Heart left ventricle (tissue), 16 donors: ENCODE data around the gene PTPRM. TPM values are rescaled to one million over a fixed set of nuclear protein-coding genes. Genes with fewer than 3 reads are reported as not detected.

ENCODE experiments used
- ATAC-seq, 4 donors: fragments of 200-7000 bp; cut with Tn5 transposase; one replicate each; pipeline ENCODE4 v1.9.1; 2020 to 2022; ENCODE audit warnings: moderate library complexity in 4 of 4, mild to moderate bottlenecking in 3 of 4, moderate number of reproducible peaks in 1 of 4
- DNase-seq, 5 donors: peaks; one replicate each; pipeline ENCODE4 v3.0.0-alpha.2; 2020
- H3K27ac ChIP-seq, 12 donors: fragments of 200-600 bp; sonication (generic) in 4 of 12; one replicate each; pipeline versions ENCODE4 v1.5.0 to v1.8.0; 2016 to 2022; ENCODE audit warnings: mild to moderate bottlenecking in 2 of 12
- H3K27me3 ChIP-seq, 9 donors: fragments of 200-600 bp; sonication (generic) in 2 of 9; one replicate each; pipeline versions ENCODE4 v1.5.1 to v1.8.0; 2016 to 2022; ENCODE audit warnings: mild to moderate bottlenecking in 3 of 9
- H3K36me3 ChIP-seq, 9 donors: fragments of 200-600 bp; sonication (generic) in 2 of 9; one replicate each; pipeline versions ENCODE4 v1.5.0 to v1.8.0; 2018 to 2022; ENCODE audit warnings: mild to moderate bottlenecking in 2 of 9
- H3K4me1 ChIP-seq, 12 donors: fragments of 200-600 bp; sonication (generic) in 4 of 12; one replicate each; pipeline versions ENCODE4 v1.5.0 to v1.8.0; 2016 to 2022; ENCODE audit warnings: mild to moderate bottlenecking in 3 of 12
- H3K4me3 ChIP-seq, 12 donors: fragments of 200-600 bp; sonication (generic) in 4 of 12; one replicate each; pipeline versions ENCODE4 v1.5.0 to v1.8.0; 2017 to 2022; ENCODE audit warnings: mild to moderate bottlenecking in 9 of 12, moderate library complexity in 4 of 12
- H3K9me3 ChIP-seq, 12 donors: fragments of 200-600 bp; sonication (generic) in 4 of 12; one replicate each; pipeline versions ENCODE4 v1.5.0 to v1.8.0; 2016 to 2022; ENCODE audit warnings: mild to moderate bottlenecking in 1 of 12
- CTCF ChIP-seq, 12 donors: fragments of 200-600 bp; sonication (generic) in 4 of 12; IDR thresholded peaks; one replicate each; pipeline versions ENCODE4 v1.5.0 to v1.8.0; 2018 to 2022; ENCODE audit warnings: antibody characterized with exemption in 12 of 12, mild to moderate bottlenecking in 5 of 12
- POLR2A ChIP-seq, 2 donors: fragments of 450-650 bp; IDR thresholded peaks; one replicate each; pipeline ENCODE4 v1.6.1; 2017; ENCODE audit warnings: antibody characterized with exemption in 2 of 2, mild to moderate bottlenecking in 2 of 2, moderate library complexity in 2 of 2
- WGBS, 4 donors: extraction: QIAGEN DNeasy Blood & Tissue Kit in 2 of 4; methylation state at CpG; one replicate each; pipeline versions ENCODE4 v1.1.5 to v1.1.7; 2013 to 2018; 5-methylcytosine and 5-hydroxymethylcytosine counted together
- intact Hi-C, 10 donors: fragments of 100-400 bp; cut with DNase I; formaldehyde crosslinking; loops; one replicate each; pipeline versions ENCODE4 v1.11.1 to v1.14.2; 2022
- polyA plus RNA-seq, 2 donors: library from polyadenylated mRNA; stranded (reverse); fragments of 200-250 nt; gene quantifications; one replicate each; pipeline ENCODE4 v1.2.3, GENCODE V29; 2013
- total RNA-seq, 9 donors: library from RNA; depleted of rRNA in 2 of 9; stranded (reverse); fragments of >200 nt in 2 of 9; fragmentation: NEBNext Ultra II Directional in 3 of 9; extraction: Animal tissue kit (Norgen Biotek cat#: 25700) in 3 of 9; gene quantifications; one replicate each; pipeline versions ENCODE4 v1.1.0 to v1.2.4, GENCODE V29; 2016 to 2023
- donor health status: ischemic (EF 13 %, LVEDD 7.1; RV severe dilation, severe dysfunction).
- donor health status: healthy with polysubstance abuse.
- donor health status: DM: no; HTN: yes; CAD: no.
- donor health status: DM: no; HTN: no; CAD: no.
- donor health status: ischemic (EF 25% LVEDD 6.9; RV normal size, moderate dysfunction).
- donor health status: ischemic (EF 25% LVEDD 5.7; RV mildly dilated, moderate dysfunction).
- donor health status: healthy.
- donor health status: DM: yes; HTN: yes; CAD: no.
- donor health status: ischemic (EF 35%, LVEDD 5.7; RV mildly dilated, moderate dysfunction).
- donor health status: nonischemic (EF 11% LVEDD 7.7; RV severe dilation, severe dysfunction).
- donor health status: DM: yes; HTN: yes; CAD: no.
- donor health status: PGD.
- donor health status: ischemic (EF 29% LVEDD 5.4; RV normal size, mild dysfunction).
- donor health status: nonischemic (EF 23%, LVEDD 6.1; RV moderate dilation, normal function).

Gene PTPRM
- total and polyA plus RNA-seq, 11 donors = 93.8 to 186 (median 123) TPM

GRCh38 chr18:7857562-7857961 lies 290.4 kb downstream of the PTPRM start:
- Histone ChIP-seq H3K4me3 (no peak overlapping the region), H3K36me3 (no peaks in the 10 kb centered on the region), H3K27me3 (no peaks in the 10 kb centered on the region), H3K4me1 (peaks cover 0 to 79% (median 30%) of the 10 kb centered on the region in 12 donors), H3K27ac (no peak overlapping the region), H3K9me3 (no peaks in the 10 kb centered on the region)
- WGBS, 4 donors = 63 to 75% (median 66%) methylated on average over 1 of the region's 1 CpG
- no peak for TF ChIP-seq CTCF (IDR thresholded peaks at IDR 0.05)
- TF ChIP-seq POLR2A (IDR thresholded peaks at IDR 0.05) = no peak
- no peak for ATAC-seq
- intact Hi-C loops = loop anchor here in 3 of 10 donors (5.0 to 10.0 kb wide), 2 partner anchors 45 to 63 kb away; no protein-coding TSS in a partner anchor
- no peak for DNase-seq

GRCh38 chr18:7859122-7859521 lies 292.0 kb downstream of the PTPRM start:
- H3K4me3 ChIP-seq = no peak overlapping the region
- peaks cover 0 to 68% (median 28%) of the 10 kb centered on the region in 12 donors for H3K4me1 ChIP-seq
- 78 to 93% (median 92%) methylated on average over 3 of the region's 3 CpGs for WGBS, 4 donors
- ATAC-seq (no peak), DNase-seq (no peak)
- H3K27me3 ChIP-seq = no peaks in the 10 kb centered on the region
- H3K9me3 ChIP-seq = peaks cover 0 to 7% (median 0%) of the 10 kb centered on the region in 12 donors
- intact Hi-C loops = loop anchor here in 3 of 10 donors (5.0 to 10.0 kb wide), 2 partner anchors 47 to 64 kb away; no protein-coding TSS in a partner anchor
- no peaks in the 10 kb centered on the region for H3K36me3 ChIP-seq
- no peak overlapping the region for H3K27ac ChIP-seq
- TF ChIP-seq POLR2A (IDR thresholded peaks at IDR 0.05) (no peak), CTCF (IDR thresholded peaks at IDR 0.05) (no peak)

GRCh38 chr18:7870266-7870665 lies 303.1 kb downstream of the PTPRM start:
- Histone ChIP-seq H3K9me3 (peaks cover 0 to 25% (median 4%) of the 10 kb centered on the region in 12 donors), H3K27me3 (no peaks in the 10 kb centered on the region), H3K36me3 (no peaks in the 10 kb centered on the region), H3K4me3 (no peak overlapping the region), H3K27ac (no peak overlapping the region), H3K4me1 (peaks cover 0 to 36% (median 19%) of the 10 kb centered on the region in 12 donors)
- TF ChIP-seq POLR2A (IDR thresholded peaks at IDR 0.05) (no peak), CTCF (IDR thresholded peaks at IDR 0.05) (no peak)
- 79 to 82% (median 81%) methylated on average over 1 of the region's 1 CpG for WGBS, 4 donors
- DNase-seq (no peak), ATAC-seq (no peak)
- intact Hi-C loops = loop anchor here in 1 of 10 donors (10.0 kb wide), 1 partner anchor 295 kb away; no protein-coding TSS in a partner anchor

- no peak for ATAC-seq
- intact Hi-C loops = loop anchor here in 1 of 10 donors (10.0 kb wide), 1 partner anchor 296 kb away; no protein-coding TSS in a partner anchor
- H3K27ac ChIP-seq = no peak overlapping the region
Measured at GRCh38 chr18:7870855-7871254, 303.7 kb downstream of the PTPRM start.

More at GRCh38 chr18:7870855-7871254, 303.7 kb downstream of the PTPRM start:
- no peak for TF ChIP-seq POLR2A (IDR thresholded peaks at IDR 0.05)
- 62 to 75% (median 65%) methylated on average over 4 of the region's 4 CpGs for WGBS, 4 donors
- H3K4me3 ChIP-seq = no peak overlapping the region
- H3K36me3 ChIP-seq = no peaks in the 10 kb centered on the region
- no peaks in the 10 kb centered on the region for H3K27me3 ChIP-seq
- DNase-seq = no peak
- H3K4me1 ChIP-seq = peaks cover 0 to 36% (median 19%) of the 10 kb centered on the region in 12 donors
- H3K9me3 ChIP-seq = peaks cover 0 to 21% (median 4%) of the 10 kb centered on the region in 12 donors
